Dermis blood vessel endothelial cell (primary cell): ENCODE data around the gene DPP9. TPM values are rescaled to one million over a fixed set of nuclear protein-coding genes. Genes with fewer than 3 reads are reported as not detected.
A peak's percentile ranks its signal among the peaks of the same experiment; 100 is the strongest.
"Not testable (repeated sequence)": the region's sequence is repeated elsewhere in the genome, so short reads cannot be mapped to it uniquely, and the experiment has no call there.

Experiments used
- DNase-seq: peaks from one replicate; pipeline ENCODE4 v3.0.0; 2010
- total RNA-seq: library from RNA; depleted of rRNA; stranded (reverse); fragments of >200 nt; gene quantifications from 2 replicates; pipeline ENCODE4 v1.2.3, GENCODE V29; 2014

The DPP9 gene
- 42.9 and 64.4 TPM in 2 replicates for total RNA-seq

GRCh38 chr19:4723595-4724514, at the start of gene DPP9:
DPP9 (minus strand) TSS chr19:4723842; CDS start chr19:4719906, 3,936 bp downstream.
- peak; percentile 99 for DNase-seq

DNA sequence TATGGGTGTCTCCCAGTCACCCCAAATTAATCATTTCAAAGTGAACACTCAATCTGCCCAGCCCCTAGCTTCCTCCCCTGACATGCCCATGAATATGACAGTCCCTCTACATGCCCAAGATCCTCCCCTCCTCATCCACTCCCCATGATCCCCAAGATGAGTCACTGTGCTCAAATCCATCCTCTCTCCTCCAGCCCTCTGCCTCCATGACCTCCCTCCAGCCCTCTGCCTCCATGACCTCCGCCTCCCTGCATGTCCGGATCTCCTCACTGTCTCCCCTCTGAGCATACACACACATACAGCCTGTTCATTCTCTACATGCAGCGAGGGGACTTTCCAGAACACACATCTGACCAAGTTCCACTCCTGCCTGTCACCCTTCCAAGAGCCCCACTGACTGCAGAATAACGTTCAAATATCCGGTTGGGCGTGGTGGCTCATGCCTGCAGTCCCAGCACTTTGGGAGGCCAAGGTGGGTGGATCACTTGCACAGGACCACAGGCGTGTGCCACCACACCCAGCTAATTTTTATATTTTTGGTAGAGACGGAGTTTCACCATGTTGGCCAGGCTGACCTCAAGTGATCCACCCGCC, 49.5 kb upstream of the DPP9 start:
- DNase-seq: no peak

DNA sequence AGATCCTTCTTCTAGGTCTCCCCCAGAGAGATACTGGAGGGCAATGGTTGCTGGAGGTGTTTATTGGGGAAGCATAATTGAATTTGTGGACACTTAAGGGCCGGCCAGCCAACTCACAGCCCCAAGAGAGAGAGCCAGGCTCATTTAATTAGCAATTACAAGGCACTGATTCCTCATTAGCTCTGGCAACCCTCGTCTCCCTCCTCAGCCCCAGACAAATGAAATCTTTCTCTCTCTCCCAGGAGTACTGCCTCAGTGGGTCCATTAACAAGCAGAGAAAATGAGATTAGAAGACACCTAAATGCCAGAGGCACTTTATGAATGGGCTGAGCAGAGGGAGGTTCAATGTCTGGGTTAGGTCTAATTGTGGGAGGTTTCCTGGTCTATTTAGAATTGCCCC, 48.9 kb upstream of the DPP9 start:
- DNase-seq: no peak

- peak; percentile 88 for DNase-seq
Measured at GRCh38 chr19:4768934-4769777, 45.5 kb upstream of the DPP9 start.

DNA sequence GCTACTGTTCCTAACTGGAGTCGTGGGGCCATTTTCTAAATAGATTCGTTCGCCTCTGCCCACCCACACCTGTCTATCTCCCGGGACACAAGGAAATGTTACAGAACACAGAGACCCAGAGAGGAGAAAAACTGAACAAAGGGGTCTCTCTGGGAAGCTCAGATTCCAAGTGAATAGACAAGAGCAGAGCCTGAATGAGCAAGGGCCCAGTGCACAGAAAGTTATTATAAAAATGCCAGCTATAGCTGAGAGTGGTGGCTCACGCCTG, 40.7 kb upstream of the DPP9 start:
- DNase-seq: no peak

DNA sequence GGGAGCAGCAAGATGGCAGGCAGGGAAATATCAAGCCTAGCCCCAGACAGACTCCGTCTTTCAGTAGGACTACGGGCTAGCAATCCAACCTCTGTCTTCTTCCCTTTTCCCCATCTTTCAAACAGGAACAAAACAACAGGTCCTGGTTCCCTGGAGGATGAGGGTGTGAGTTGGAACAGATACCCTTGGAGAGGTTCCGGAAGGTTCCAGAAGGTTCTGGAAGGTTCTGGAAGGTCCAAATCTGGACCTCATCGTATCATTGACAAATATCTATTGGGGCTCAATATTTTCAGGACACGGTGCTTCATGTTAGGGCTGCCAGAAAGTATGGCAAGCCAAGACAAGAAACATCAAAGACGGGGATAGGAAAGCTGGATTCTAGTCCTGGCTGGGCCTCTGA, 39.4 kb upstream of the DPP9 start:
- no peak for DNase-seq

- no peak for DNase-seq
Measured at GRCh38 chr19:4760285-4760650, 36.6 kb upstream of the DPP9 start.

- DNase-seq: peak; percentile 90
Measured at GRCh38 chr19:4759388-4760284, 36.0 kb upstream of the DPP9 start.

DNA sequence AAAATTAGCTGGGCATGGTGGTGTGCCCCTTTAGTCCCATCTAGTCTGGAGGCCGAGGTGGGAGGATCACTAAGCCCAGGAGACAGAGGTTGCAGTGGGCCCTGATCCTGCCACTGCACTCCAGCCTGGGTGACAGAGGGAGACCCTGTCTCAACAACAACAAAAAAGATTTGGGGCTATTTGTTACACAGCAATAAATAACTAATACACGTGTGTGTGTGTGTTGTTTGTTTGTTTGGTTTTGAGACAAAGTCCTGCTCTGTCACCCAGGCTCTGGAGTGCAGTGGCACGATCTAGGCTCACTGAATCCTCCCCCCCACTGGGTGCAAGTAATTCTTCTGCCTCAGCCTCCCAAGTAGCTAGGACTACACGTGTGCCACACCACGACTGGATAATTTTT, 35.0 kb upstream of the DPP9 start:
- no peak for DNase-seq

- no peak for DNase-seq
Measured at GRCh38 chr19:4758082-4758481, 34.4 kb upstream of the DPP9 start.

- no peak for DNase-seq
Measured at GRCh38 chr19:4755459-4755858, 31.8 kb upstream of the DPP9 start.

GRCh38 chr19:4754248-4754647, 30.6 kb upstream of the DPP9 start:
- DNase-seq: peak; percentile 3

DNA sequence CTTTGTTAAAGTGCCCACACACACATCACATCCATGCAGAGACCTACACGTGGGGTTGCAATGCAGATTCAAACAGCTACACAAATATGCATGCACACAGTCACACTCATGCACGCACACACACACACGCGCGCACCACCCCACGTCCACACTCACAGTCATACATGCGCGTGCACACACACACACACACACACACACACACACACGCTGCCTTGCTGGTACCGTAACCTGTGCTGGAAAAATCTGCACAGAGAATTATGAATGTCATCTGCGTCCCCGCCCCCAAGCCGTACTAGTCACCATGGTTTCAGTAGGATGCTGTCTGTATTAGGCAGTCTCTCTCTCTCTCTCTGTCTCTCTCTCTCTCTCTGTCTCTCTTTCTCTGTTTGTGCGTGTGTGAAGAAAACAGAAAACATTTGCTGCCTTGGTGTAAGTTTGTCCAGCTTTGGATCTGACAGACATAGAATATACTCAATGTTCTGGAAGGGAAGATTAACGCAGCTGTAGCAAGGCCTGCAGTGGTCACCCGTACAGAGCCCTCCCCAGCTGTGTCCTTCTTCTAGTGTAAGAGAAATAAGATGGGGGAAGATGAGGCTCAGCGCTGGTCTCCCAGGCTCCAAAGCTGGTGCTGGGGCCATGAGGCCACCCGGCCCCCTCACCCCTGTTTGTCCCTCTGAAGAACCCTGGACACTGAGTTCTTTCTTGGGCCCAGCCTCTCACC, 26.4 kb upstream of the DPP9 start:
- no peak for DNase-seq

DNA sequence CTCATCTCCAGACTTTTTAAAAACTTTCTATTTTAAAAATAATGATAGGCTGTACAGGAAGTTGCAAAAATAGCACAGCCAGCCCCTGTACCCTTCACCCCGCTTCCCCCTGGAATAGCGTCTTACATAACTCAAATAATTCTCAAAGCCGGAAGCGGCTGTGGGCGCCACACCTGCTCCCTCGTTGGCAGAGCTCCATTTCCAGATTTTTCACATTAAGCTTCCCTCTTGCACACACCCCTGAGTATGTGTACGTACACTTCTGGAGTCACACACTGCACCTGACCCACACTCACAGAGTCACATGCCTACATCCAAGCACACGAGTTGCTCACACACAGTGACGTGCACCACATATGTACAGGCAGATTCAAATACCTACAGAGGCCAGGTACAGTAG, 24.9 kb upstream of the DPP9 start:
- no peak for DNase-seq

GRCh38 chr19:4748185-4748584, 24.5 kb upstream of the DPP9 start:
- DNase-seq: no peak

GRCh38 chr19:4745986-4746385, 22.3 kb upstream of the DPP9 start:
- no peak for DNase-seq

DNA sequence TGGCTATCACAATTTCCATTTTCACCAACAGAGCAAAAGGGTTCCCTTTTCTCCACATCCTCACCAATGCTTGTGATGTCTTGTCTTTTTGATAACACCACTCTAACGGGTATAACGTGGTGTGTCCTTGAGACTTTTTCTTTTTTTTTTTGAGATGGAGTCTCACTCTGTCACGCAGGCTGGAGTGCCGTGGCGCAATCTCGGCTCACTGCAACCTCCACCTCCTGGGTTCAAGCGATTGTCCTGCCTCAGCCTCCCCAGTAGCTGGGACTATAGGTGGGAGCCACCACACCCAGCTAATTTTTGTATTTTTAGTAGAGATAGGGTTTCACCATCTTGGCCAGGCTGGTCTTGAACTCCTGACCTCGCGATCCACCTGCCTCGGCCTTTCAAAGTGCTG, 21.5 kb upstream of the DPP9 start:
- DNase-seq: not testable (repeated sequence)

- DNase-seq: peak; percentile 59
Measured at GRCh38 chr19:4744451-4745174, 21.0 kb upstream of the DPP9 start.

GRCh38 chr19:4742723-4743646, 19.3 kb upstream of the DPP9 start:
- no peak for DNase-seq

- no peak for DNase-seq
Measured at GRCh38 chr19:4740092-4740491, 16.4 kb upstream of the DPP9 start.
